ENCODE measurements around the gene CYP4F8. TPM values are rescaled to one million over a fixed set of nuclear protein-coding genes. Genes with fewer than 3 reads are reported as not detected.

CYP4F8 gene
- total and polyA plus RNA-seq, 2 of the 8 experiments (the other 6 are each of a cell fraction or from before 2014, with no cell fraction given): not detected

- no peaks in the 10 kb centered on the region; the same call in 1 of the 2 replicates for H3K23me2 ChIP-seq (ENCODE audit: low read depth, low read length)
- no peaks in the 10 kb centered on the region for H4K20me1 ChIP-seq (replicated peaks in 1 of 2; ENCODE audit: control insufficient read depth in 1 of 2, insufficient read depth in 2 of 2, low read length in 2 of 2)
- no peak overlapping the region for H2BK120ac ChIP-seq (replicated peaks; ENCODE audit: low read depth, low read length)
- CTCF ChIA-PET (ENCODE audit: partially characterized antibody): no interaction called here
- POLR2A ChIA-PET (ENCODE audit: partially characterized antibody): no interaction called here
- no peak overlapping the region for H4K91ac ChIP-seq (replicated peaks; ENCODE audit: insufficient read length, low read length)
- no peaks in the 10 kb centered on the region for H3K4me1 ChIP-seq (replicated peaks in 1 of 4; ENCODE audit: control insufficient read depth in 3 of 4, insufficient read depth in 4 of 4, low read length in 3 of 4)
- H3K27ac ChIP-seq (ENCODE audit: low read depth, low read length): no peak overlapping the region
- H3K79me2 ChIP-seq (ENCODE audit: control insufficient read depth in 1 of 2, insufficient read depth in 2 of 2, low read length in 2 of 2): no peaks in the 10 kb centered on the region
- FAIRE-seq (no peak), DNase-seq (ENCODE audit: low read depth in 1 of 2, low spot score in 2 of 2) (no peak)
- no peak overlapping the region for H2BK12ac ChIP-seq (ENCODE audit: low read depth, low read length)
- no peak overlapping the region for H2AFZ ChIP-seq (ENCODE audit: low read length)
- H2AK5ac ChIP-seq (ENCODE audit: low read depth, low read length): no peak overlapping the region
- H3K79me1 ChIP-seq (ENCODE audit: low read depth, low read length): no peaks in the 10 kb centered on the region
- H3K4ac ChIP-seq (replicated peaks; ENCODE audit: insufficient read length, low read depth, low read length): no peak overlapping the region
- no peak overlapping the region for H3K9ac ChIP-seq (replicated peaks in 1 of 4; ENCODE audit: extremely low read depth in 1 of 4, low read depth in 3 of 4, low read length in 3 of 4)
- no peak overlapping the region for H3K18ac ChIP-seq (ENCODE audit: extremely low read depth, low read length)
- no peak overlapping the region for H4K8ac ChIP-seq (ENCODE audit: extremely low read depth, insufficient read depth, low read length)
- peaks cover 70 to 90% of the 10 kb centered on the region in 2 experiments for H3K9me3 ChIP-seq (ENCODE audit: insufficient read depth in 2 of 2, low read depth in 1 of 2, low read length in 1 of 2)
- 48% methylated on average over 3 of the region's 3 CpGs; no CpG with 5 or more reads in 1 of the 2 experiments for WGBS, 2 experiments (ENCODE audit: extremely low coverage in 1 of 2, insufficient coverage in 1 of 2, insufficient read length in 1 of 2, insufficient replicate concordance in 2 of 2, low coverage in 1 of 2, low lambda C conversion rate in 2 of 2, missing lambda C conversion rate in 1 of 2)
- H3K4me3 ChIP-seq (ENCODE audit: extremely low read depth in 1 of 4, insufficient read depth in 2 of 4, low read depth in 3 of 4, low read length in 4 of 4): no peak overlapping the region
- H3K23ac ChIP-seq (ENCODE audit: insufficient read length): no peak overlapping the region
- H4K5ac ChIP-seq (ENCODE audit: insufficient read length, low read depth, low read length): no peak overlapping the region
- no peaks in the 10 kb centered on the region for H3K27me3 ChIP-seq (replicated peaks in 1 of 4; ENCODE audit: control insufficient read depth in 3 of 4, extremely low read depth in 1 of 4, insufficient read depth in 3 of 4, low read length in 3 of 4)
- TF ChIP-seq SIRT6 (IDR thresholded peaks at IDR 0.05; ENCODE audit: low read length) (no peak), EGR1 (IDR thresholded peaks at IDR 0.05; ENCODE audit: borderline replicate concordance, low read depth, low read length) (no peak), SP1 (IDR thresholded peaks at IDR 0.05; ENCODE audit: low read depth, low read length) (no peak), BRCA1 (IDR thresholded peaks at IDR 0.05; ENCODE audit: low read depth, low read length) (no peak), POU5F1 (IDR thresholded peaks at IDR 0.05; ENCODE audit: low read depth, low read length) (no peak), CHD1 (IDR thresholded peaks at IDR 0.05; ENCODE audit: low read depth, low read length) (no peak), CREB1 (IDR thresholded peaks at IDR 0.05) (no peak), BCL11A (IDR thresholded peaks at IDR 0.05; ENCODE audit: low read depth in 2 of 2, low read length in 2 of 2) (no peak), POLR2A (IDR thresholded peaks at IDR 0.05; ENCODE audit: control extremely low read depth in 1 of 2, low read depth in 2 of 2, low read length in 2 of 2) (no peak), TEAD4 (IDR thresholded peaks at IDR 0.05; ENCODE audit: low read depth, low read length) (no peak), GABPA (IDR thresholded peaks at IDR 0.05; ENCODE audit: borderline replicate concordance, insufficient read depth, low read length) (no peak), CHD2 (IDR thresholded peaks at IDR 0.05; ENCODE audit: low read length) (no peak), YY1 (IDR thresholded peaks at IDR 0.05; ENCODE audit: low read depth, low read length) (no peak)
- no peak overlapping the region for H3K14ac ChIP-seq (ENCODE audit: insufficient read length)
- H2BK20ac ChIP-seq (ENCODE audit: low read length): no peak overlapping the region
- H3K36me3 ChIP-seq (ENCODE audit: control insufficient read depth in 2 of 4, insufficient read depth in 4 of 4, low read length in 3 of 4): no peaks in the 10 kb centered on the region
- no peak overlapping the region for H3K56ac ChIP-seq (replicated peaks; ENCODE audit: insufficient read length, low read depth, low read length)
- H3K4me2 ChIP-seq (ENCODE audit: insufficient read depth in 1 of 2, low read depth in 2 of 2, low read length in 2 of 2): no peak overlapping the region
- no peak overlapping the region for H2BK5ac ChIP-seq (ENCODE audit: low read depth, low read length)
- no peak overlapping the region for H2BK15ac ChIP-seq (ENCODE audit: low read length)
These were observed 54.4 kb downstream of the CYP4F8 start for GRCh38 chr19:15669440-15669839.
